Ovary (tissue), 3 donors: ENCODE results near the gene DEPDC5.
"Not testable (repeated sequence)": the region's sequence is repeated elsewhere in the genome, so short reads cannot be mapped to it uniquely, and the experiment has no call there.

Source experiments
- CTCF ChIP-seq, 3 donors: fragments of 450-650 bp in 2 of 3; fragments of 200-600 bp in 1 of 3; IDR thresholded peaks; one replicate each; pipeline versions ENCODE4 v1.5.1 to v1.8.0; 2016 to 2022; ENCODE audit warnings: antibody characterized with exemption in 3 of 3, mild to moderate bottlenecking in 1 of 3
- POLR2A ChIP-seq: fragments of 450-650 bp; IDR thresholded peaks from one replicate; pipeline ENCODE4 v1.6.1; 2017; ENCODE audit warnings: antibody characterized with exemption, mild to moderate bottlenecking, moderate library complexity
- donor health status: DM: no; HTN: no; CAD: no.

- TF ChIP-seq CTCF (IDR thresholded peaks at IDR 0.05); POLR2A: not testable (repeated sequence)
These were observed 45.5 kb downstream of the DEPDC5 start for GRCh38 chr22:31799358-31799757.
